ENCODE measurements around the gene LSG1. TPM values are rescaled to one million over a fixed set of nuclear protein-coding genes. Genes with fewer than 3 reads are reported as not detected.

Gene LSG1
- total and polyA plus RNA-seq, 9 of the 15 experiments (the other 6 are each of a cell fraction or from before 2014, with no cell fraction given): 14.9 to 73.7 (median 46.7) TPM

DNA sequence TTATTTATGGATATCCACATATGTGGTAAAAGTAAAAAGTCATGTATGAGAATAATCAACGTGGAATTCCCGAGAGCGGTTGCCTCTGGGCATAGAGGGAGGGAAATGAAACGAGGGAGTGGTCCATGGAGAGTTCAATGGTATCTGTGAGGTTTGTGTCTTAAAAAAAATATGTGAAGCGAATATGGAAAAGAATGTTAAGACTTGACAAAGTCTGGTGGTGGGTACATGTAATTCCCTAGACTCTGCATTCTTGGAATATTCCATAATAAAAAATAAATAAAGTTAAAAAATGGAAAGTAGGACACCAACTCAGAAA lies 42.1 kb upstream of the LSG1 start:
- in situ Hi-C loops (cut with MboI) (no loop called here), intact Hi-C loops (cut with micrococcal nuclease) (no loop called here)
- H3K4me3 ChIP-seq: no peak overlapping the region
- ATAC-seq: no peak
- no peak overlapping the region for H3K9ac ChIP-seq (ENCODE audit: insufficient read depth in 1 of 2, low read depth in 2 of 2, low read length in 2 of 2)
- no peak overlapping the region for H3K4me2 ChIP-seq (ENCODE audit: insufficient read depth, low read length)
- no peaks in the 10 kb centered on the region for H3K4me1 ChIP-seq (replicated peaks in 1 of 2; ENCODE audit: control insufficient read depth in 2 of 2, insufficient read depth in 2 of 2, low read length in 2 of 2)
- 3% methylated on average over 5 of the region's 5 CpGs for WGBS (ENCODE audit: insufficient coverage, low coverage, missing lambda C conversion rate)
- no peak for FAIRE-seq
- CTCF ChIA-PET (ENCODE audit: low intra/inter-chr PET ratio): no interaction called here
- no peaks in the 10 kb centered on the region for H3K79me2 ChIP-seq (ENCODE audit: control insufficient read depth, insufficient read depth, low read length)
- no peak overlapping the region for H2AFZ ChIP-seq (ENCODE audit: low read depth, low read length)
- H4K20me1 ChIP-seq (replicated peaks; ENCODE audit: control insufficient read depth, insufficient read depth, low read length): no peaks in the 10 kb centered on the region
- no peaks in the 10 kb centered on the region for H3K36me3 ChIP-seq (ENCODE audit: control insufficient read depth, insufficient read depth, low read length)
- H3K27me3 ChIP-seq (ENCODE audit: control insufficient read depth in 2 of 2, insufficient read depth in 2 of 2, low read length in 2 of 2): peaks cover 25 to 56% of the 10 kb centered on the region in 2 experiments; a peak in 4 of 5 replicates
- no peaks in the 10 kb centered on the region for H3K9me3 ChIP-seq (replicated peaks; ENCODE audit: control insufficient read depth, insufficient read depth, low read depth, low read length)
- DNase-seq (ENCODE audit: extremely low read depth in 1 of 4, low spot score in 3 of 4): no peak
- H3K27ac ChIP-seq (ENCODE audit: extremely low read depth, low read depth, low read length): no peak overlapping the region
- POLR2A ChIA-PET: interaction anchor here (0.7 kb wide), 1 partner anchor 11 kb away, joined by 4 read pairs; no protein-coding TSS in a partner anchor
- no TSS peak for BruUV-seq (replicated peaks)
- no peaks in the 10 kb centered on the region for H3K9me1 ChIP-seq (ENCODE audit: control insufficient read depth, insufficient read depth, low read length)
- TF ChIP-seq, protein P1, sequence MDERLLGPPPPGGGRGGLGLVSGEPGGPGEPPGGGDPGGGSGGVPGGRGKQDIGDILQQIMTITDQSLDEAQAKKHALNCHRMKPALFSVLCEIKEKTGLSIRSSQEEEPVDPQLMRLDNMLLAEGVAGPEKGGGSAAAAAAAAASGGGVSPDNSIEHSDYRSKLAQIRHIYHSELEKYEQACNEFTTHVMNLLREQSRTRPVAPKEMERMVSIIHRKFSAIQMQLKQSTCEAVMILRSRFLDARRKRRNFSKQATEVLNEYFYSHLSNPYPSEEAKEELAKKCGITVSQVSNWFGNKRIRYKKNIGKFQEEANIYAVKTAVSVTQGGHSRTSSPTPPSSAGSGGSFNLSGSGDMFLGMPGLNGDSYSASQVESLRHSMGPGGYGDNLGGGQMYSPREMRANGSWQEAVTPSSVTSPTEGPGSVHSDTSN (CRISPR knock-in tag; IDR thresholded peaks at IDR 0.05; ENCODE audit: low read depth): no peak
- TF ChIP-seq, protein P1 (tag; conservative IDR thresholded peaks at IDR 0.05; ENCODE audit: low read depth): no peak
- no peak for TF ChIP-seq NKRF (IDR thresholded peaks at IDR 0.05; ENCODE audit: borderline replicate concordance)
- TF ChIP-seq XRCC3 (IDR thresholded peaks at IDR 0.05): no peak
- TF ChIP-seq HDAC3 (IDR thresholded peaks at IDR 0.05; ENCODE audit: borderline replicate concordance, partially characterized antibody): no peak
- TF ChIP-seq ILK (tag; IDR thresholded peaks at IDR 0.05; ENCODE audit: borderline replicate concordance, low read depth): no peak
- TF ChIP-seq RBM17 (IDR thresholded peaks at IDR 0.05; ENCODE audit: borderline replicate concordance, low read depth, low read length): no peak
- TF ChIP-seq REST (IDR thresholded peaks at IDR 0.05; ENCODE audit: borderline replicate concordance): no peak
- no peak for TF ChIP-seq REST (CRISPR knock-in tag; IDR thresholded peaks at IDR 0.05; ENCODE audit: low read depth)
- no peak for TF ChIP-seq ZNF316 (IDR thresholded peaks at IDR 0.05)
- no peak for TF ChIP-seq PURB (CRISPR knock-in tag; IDR thresholded peaks at IDR 0.05; ENCODE audit: low read depth)

Measured in K562 (cell line).